ENCODE data around the gene PHACTR3. TPM values are rescaled to one million over a fixed set of nuclear protein-coding genes. Genes with fewer than 3 reads are reported as not detected.

Gene PHACTR3
- total and polyA plus RNA-seq, 7 experiments from 2014 or later: 0.49 TPM; not detected in 6

DNA sequence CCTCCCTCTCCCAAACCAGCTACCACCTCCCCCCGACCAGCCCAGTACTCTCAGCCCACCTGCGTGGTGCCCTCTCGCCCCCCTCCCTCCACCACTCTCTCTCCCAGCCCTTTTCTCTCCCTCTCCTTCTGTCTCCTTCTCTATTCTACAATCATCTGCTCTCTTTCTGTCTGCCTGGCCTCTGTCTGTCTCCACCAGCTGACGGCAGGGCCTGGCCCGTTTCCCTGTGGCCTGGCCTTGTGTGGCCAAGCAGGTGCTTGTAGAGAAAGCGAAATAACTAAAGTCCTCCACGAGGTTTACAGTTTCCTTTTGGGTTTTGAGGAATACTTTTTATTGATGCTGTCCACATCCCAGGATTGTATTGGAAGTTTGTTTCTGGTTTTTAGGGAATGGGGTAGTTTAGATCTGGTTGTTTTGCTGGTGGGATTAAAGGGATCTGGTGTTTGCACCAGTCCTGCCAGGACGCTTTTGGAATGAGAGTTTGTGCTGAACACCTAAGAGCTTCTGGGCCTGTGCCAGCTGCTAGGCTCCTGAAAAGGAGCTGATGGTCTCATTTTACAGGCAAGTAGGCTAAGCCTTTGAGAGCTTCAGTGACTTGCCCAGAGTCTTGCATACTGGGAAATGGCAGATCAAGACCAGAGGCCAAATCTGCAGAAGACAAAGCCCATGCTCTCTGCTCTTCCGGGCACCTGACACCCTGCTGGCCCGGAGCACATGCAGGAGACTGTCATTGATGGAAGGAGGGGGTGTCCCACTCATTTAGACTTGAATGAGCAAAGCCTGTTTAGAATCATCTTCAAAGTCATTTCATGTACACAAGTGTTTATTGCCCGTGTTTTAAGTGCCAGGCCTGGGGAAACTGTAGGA is 167.4 kb downstream of the PHACTR3 start:
- no peak overlapping the region for H3K4me3 ChIP-seq (ENCODE audit: low read length)
- no peaks in the 10 kb centered on the region for H3K4me1 ChIP-seq (ENCODE audit: control insufficient read depth in 2 of 2, insufficient read depth in 2 of 2, low read length in 2 of 2)
- no peak overlapping the region for H3K27ac Mint-ChIP-seq
- no peaks in the 10 kb centered on the region for H3K36me3 Mint-ChIP-seq
- DNase-seq: no peak
- intact Hi-C loops (cut with micrococcal nuclease): no loop called here
- ChIA-PET POLR2A (no interaction called here), CTCF (no interaction called here)
- H3K9me3 ChIP-seq (ENCODE audit: control insufficient read depth in 2 of 3, low read length in 3 of 3): no peaks in the 10 kb centered on the region
- no peaks in the 10 kb centered on the region for H3K36me3 ChIP-seq (ENCODE audit: control insufficient read depth in 2 of 3, insufficient read depth in 3 of 3, low read length in 3 of 3)
- H3K27ac ChIP-seq (ENCODE audit: low read depth, low read length): no peak overlapping the region
- no peaks in the 10 kb centered on the region for H3K27me3 ChIP-seq (ENCODE audit: control insufficient read depth in 2 of 2, insufficient read depth in 2 of 2, low read length in 2 of 2)
- peaks cover 0 to 17% (median 0%) of the 10 kb centered on the region in 5 donors for H3K27me3 Mint-ChIP-seq
- peaks cover 0 to 8% (median 0%) of the 10 kb centered on the region in 11 donors for H3K9me3 Mint-ChIP-seq
- H3K4me3 Mint-ChIP-seq: no peak overlapping the region
- H3K4me1 Mint-ChIP-seq: peaks cover 0 to 1% (median 0%) of the 10 kb centered on the region in 7 donors
- ATAC-seq: no peak

DNA sequence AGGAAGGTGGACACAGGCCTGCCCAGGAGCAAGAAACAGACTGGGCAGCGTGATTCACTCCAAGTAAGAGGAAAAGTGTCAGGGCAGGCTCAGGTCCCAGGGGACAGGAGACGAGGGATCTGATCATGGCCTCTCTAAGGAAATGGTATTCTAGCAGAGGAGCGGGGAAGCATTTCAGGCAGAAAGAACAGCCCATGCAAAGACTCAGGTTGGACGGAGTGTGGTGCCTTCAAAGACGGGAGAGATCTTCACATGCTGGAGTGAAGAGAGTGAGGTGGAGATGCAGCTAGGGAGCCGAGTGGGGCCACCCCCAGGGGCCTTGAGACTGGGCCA is 168.0 kb downstream of the PHACTR3 start:
- H3K27me3 Mint-ChIP-seq: peaks cover 0 to 17% (median 0%) of the 10 kb centered on the region in 5 donors
- no peak for DNase-seq
- intact Hi-C loops (cut with micrococcal nuclease): no loop called here
- peaks cover 0 to 5% (median under 1%) of the 10 kb centered on the region in 11 donors for H3K9me3 Mint-ChIP-seq
- no peaks in the 10 kb centered on the region for H3K36me3 Mint-ChIP-seq
- H3K27ac ChIP-seq (ENCODE audit: low read depth, low read length): no peak overlapping the region
- peaks cover 0 to 1% (median 0%) of the 10 kb centered on the region in 7 donors for H3K4me1 Mint-ChIP-seq
- no peak overlapping the region for H3K4me3 Mint-ChIP-seq
- H3K27ac Mint-ChIP-seq: no peak overlapping the region
- no peaks in the 10 kb centered on the region for H3K36me3 ChIP-seq (ENCODE audit: control insufficient read depth in 2 of 3, insufficient read depth in 3 of 3, low read length in 3 of 3)
- ChIA-PET POLR2A (no interaction called here), CTCF (no interaction called here)
- H3K9me3 ChIP-seq (ENCODE audit: control insufficient read depth in 2 of 3, low read length in 3 of 3): no peaks in the 10 kb centered on the region
- H3K4me1 ChIP-seq (ENCODE audit: control insufficient read depth in 2 of 2, insufficient read depth in 2 of 2, low read length in 2 of 2): no peaks in the 10 kb centered on the region
- no peak overlapping the region for H3K4me3 ChIP-seq (ENCODE audit: low read length)
- H3K27me3 ChIP-seq (ENCODE audit: control insufficient read depth in 2 of 2, insufficient read depth in 2 of 2, low read length in 2 of 2): no peaks in the 10 kb centered on the region
- ATAC-seq: no peak

DNA sequence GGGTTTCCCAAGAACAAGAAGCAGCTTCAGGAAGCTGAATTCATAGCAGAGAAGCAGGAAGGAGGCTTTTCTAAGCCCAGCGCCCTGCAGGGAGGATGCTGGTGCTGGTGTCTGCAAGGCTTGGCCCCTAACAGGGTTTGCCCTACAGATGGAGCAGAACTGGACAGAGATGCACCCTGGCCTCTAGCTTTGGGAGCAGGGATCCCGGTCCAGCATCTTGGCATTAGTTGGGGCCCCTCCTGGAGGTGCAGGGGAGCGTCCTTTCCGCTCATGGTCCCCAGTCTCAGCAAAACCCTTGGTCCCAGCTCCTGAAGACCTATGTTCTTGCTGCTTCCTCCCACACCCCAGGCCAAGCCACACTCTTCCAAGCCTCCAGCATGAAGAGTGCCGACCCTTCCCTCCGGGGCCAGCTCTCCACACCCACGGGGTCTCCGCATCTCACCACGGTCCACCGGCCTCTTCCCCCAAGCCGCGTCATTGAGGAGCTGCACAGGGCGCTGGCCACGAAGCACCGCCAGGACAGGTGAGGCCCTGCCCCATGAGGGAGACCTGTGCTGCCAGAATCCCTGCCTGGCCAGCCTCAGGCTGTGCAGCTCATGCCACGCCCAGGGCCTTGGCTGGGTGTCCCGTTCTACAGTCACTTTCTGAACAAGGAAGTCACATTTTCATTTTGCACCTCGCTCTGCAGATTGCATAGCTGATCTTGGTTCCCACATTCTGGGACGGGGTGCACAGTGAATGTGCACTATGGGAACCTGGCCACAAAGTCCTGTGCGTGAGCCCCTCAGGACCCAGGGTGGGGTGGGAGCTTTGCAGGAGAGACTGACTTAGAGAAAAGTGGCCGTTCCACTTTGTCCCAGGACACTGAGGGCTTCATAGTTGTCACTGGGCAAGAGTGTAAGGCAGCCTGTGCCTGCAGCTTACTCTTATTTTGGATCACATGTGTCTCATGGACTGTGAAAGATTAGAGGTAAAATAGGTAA is 168.9 kb downstream of the PHACTR3 start:
- Histone ChIP-seq H3K27me3 (ENCODE audit: control insufficient read depth in 2 of 2, insufficient read depth in 2 of 2, low read length in 2 of 2) (no peaks in the 10 kb centered on the region), H3K27ac (ENCODE audit: low read depth, low read length) (no peak overlapping the region), H3K4me1 (ENCODE audit: control insufficient read depth in 2 of 2, insufficient read depth in 2 of 2, low read length in 2 of 2) (no peaks in the 10 kb centered on the region), H3K36me3 (ENCODE audit: control insufficient read depth in 2 of 3, insufficient read depth in 3 of 3, low read length in 3 of 3) (no peaks in the 10 kb centered on the region), H3K9me3 (ENCODE audit: control insufficient read depth in 2 of 3, low read length in 3 of 3) (no peaks in the 10 kb centered on the region), H3K4me3 (ENCODE audit: low read length) (no peak overlapping the region)
- H3K4me3 Mint-ChIP-seq: no peak overlapping the region
- H3K27ac Mint-ChIP-seq: no peak overlapping the region
- H3K4me1 Mint-ChIP-seq: peaks cover 0 to 1% (median 0%) of the 10 kb centered on the region in 7 donors
- intact Hi-C loops (cut with micrococcal nuclease): no loop called here
- ChIA-PET POLR2A (no interaction called here), CTCF (no interaction called here)
- ATAC-seq (no peak), DNase-seq (no peak)
- H3K36me3 Mint-ChIP-seq: no peaks in the 10 kb centered on the region
- peaks cover 0 to 21% (median 0%) of the 10 kb centered on the region in 5 donors for H3K27me3 Mint-ChIP-seq
- peaks cover 0 to 2% (median 0%) of the 10 kb centered on the region in 11 donors for H3K9me3 Mint-ChIP-seq

DNA sequence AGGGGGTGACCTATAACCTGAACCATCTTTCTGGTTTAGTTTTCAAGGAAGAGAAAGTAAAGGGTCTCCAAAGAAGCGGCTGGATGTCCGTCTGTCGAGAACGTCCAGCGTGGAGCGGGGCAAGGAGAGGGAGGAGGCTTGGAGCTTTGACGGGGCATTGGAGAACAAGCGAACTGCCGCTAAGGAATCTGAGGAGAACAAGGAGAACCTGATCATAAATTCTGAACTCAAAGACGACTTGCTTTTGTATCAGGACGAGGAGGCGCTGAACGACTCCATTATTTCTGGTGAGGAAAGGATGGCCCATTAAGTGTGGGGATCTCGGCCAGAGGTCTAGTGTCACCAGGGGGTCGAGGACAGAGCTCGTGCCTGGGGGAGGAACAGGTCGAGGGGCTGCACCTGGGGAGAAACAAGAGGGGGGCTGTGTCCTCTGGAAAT is 169.9 kb downstream of the PHACTR3 start:
- Histone ChIP-seq H3K27ac (ENCODE audit: low read depth, low read length) (no peak overlapping the region), H3K36me3 (ENCODE audit: control insufficient read depth in 2 of 3, insufficient read depth in 3 of 3, low read length in 3 of 3) (no peaks in the 10 kb centered on the region), H3K4me3 (ENCODE audit: low read length) (no peak overlapping the region), H3K4me1 (ENCODE audit: control insufficient read depth in 2 of 2, insufficient read depth in 2 of 2, low read length in 2 of 2) (no peaks in the 10 kb centered on the region), H3K27me3 (ENCODE audit: control insufficient read depth in 2 of 2, insufficient read depth in 2 of 2, low read length in 2 of 2) (no peaks in the 10 kb centered on the region), H3K9me3 (ENCODE audit: control insufficient read depth in 2 of 3, low read length in 3 of 3) (no peaks in the 10 kb centered on the region)
- H3K27me3 Mint-ChIP-seq: peaks cover 0 to 26% (median 0%) of the 10 kb centered on the region in 5 donors
- H3K4me3 Mint-ChIP-seq: no peak overlapping the region
- POLR2A ChIA-PET: no interaction called here
- intact Hi-C loops (cut with micrococcal nuclease): no loop called here
- H3K36me3 Mint-ChIP-seq: no peaks in the 10 kb centered on the region
- no peak for ATAC-seq
- no peak for DNase-seq
- CTCF ChIA-PET: no interaction called here
- peaks cover 0 to 2% (median 0%) of the 10 kb centered on the region in 11 donors for H3K9me3 Mint-ChIP-seq
- peaks cover 0 to 1% (median 0%) of the 10 kb centered on the region in 7 donors for H3K4me1 Mint-ChIP-seq
- H3K27ac Mint-ChIP-seq: no peak overlapping the region

DNA sequence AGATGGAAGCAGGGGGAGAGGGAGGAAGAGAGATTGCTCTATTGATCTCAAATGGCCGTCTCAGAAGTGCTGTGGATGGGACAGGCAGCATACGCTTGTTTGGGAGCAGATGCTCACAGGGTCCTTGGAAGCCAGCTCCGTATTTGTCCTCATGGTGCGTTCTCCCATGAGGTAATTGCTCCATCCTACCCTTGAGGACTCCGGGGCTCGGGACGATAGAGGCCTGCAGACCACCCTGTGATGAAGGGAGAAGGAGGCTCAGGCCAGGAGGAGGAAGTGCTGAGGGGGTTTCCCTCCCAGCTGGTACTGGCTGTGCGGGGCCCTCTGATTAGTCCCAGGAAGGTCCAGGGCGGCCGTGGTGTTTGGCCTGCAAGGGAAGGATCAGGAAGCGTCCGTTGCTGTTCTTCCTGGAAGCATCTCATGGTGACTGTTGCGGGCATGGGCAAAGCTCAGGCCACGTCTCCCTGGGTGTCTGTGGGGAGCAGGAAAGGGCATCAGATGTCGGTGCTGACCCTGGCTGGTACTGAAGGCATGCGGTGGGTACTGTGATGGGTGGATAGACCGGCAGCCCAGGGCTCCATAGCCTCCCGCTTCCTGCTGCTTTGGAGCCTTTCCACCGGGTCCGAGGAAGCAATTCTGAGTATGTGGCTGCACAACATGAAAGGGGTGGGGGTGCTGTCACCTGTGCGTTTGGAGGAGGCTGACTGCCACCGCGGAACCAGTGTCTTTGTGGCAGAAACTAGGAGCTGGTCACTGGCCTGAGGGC is 170.8 kb downstream of the PHACTR3 start:
- no peak overlapping the region for H3K27ac ChIP-seq (ENCODE audit: low read depth, low read length)
- peaks cover 0 to 1% (median 0%) of the 10 kb centered on the region in 7 donors for H3K4me1 Mint-ChIP-seq
- peaks cover 0 to 2% (median 0%) of the 10 kb centered on the region in 11 donors for H3K9me3 Mint-ChIP-seq
- H3K4me3 ChIP-seq (ENCODE audit: low read length): no peak overlapping the region
- H3K27me3 Mint-ChIP-seq: peaks cover 0 to 29% (median 6%) of the 10 kb centered on the region in 5 donors
- H3K4me1 ChIP-seq (ENCODE audit: control insufficient read depth in 2 of 2, insufficient read depth in 2 of 2, low read length in 2 of 2): no peaks in the 10 kb centered on the region
- intact Hi-C loops (cut with micrococcal nuclease): no loop called here
- DNase-seq: peak in 1 of 9 donors; percentile 3
- no peak for ATAC-seq
- H3K36me3 Mint-ChIP-seq: no peaks in the 10 kb centered on the region
- H3K9me3 ChIP-seq (ENCODE audit: control insufficient read depth in 2 of 3, low read length in 3 of 3): no peaks in the 10 kb centered on the region
- no peaks in the 10 kb centered on the region for H3K27me3 ChIP-seq (ENCODE audit: control insufficient read depth in 2 of 2, insufficient read depth in 2 of 2, low read length in 2 of 2)
- no peaks in the 10 kb centered on the region for H3K36me3 ChIP-seq (ENCODE audit: control insufficient read depth in 2 of 3, insufficient read depth in 3 of 3, low read length in 3 of 3)
- CTCF ChIA-PET: no interaction called here
- POLR2A ChIA-PET: no interaction called here
- no peak overlapping the region for H3K27ac Mint-ChIP-seq
- H3K4me3 Mint-ChIP-seq: no peak overlapping the region

DNA sequence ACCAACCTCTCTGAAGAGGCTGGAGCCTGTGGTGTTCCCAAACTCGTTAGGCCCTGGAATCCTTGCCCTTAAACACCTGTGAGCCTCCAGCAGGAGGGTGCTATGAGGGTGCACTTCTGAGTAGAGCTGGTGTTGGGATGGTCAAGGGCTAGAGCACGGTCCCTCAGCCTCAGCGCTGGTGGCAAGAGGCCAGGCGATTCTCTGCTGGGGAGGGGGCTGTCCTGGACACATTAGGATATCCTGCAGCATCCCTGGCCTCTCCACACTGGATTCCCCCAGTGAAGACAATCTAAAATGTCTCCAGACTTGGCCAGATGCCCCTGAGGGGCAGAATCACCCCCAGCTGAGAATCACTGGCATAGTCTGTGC is 171.3 kb downstream of the PHACTR3 start:
- H3K4me1 ChIP-seq (ENCODE audit: control insufficient read depth in 2 of 2, insufficient read depth in 2 of 2, low read length in 2 of 2): no peaks in the 10 kb centered on the region
- no peak for DNase-seq
- no peak overlapping the region for H3K4me3 Mint-ChIP-seq
- H3K27ac Mint-ChIP-seq: no peak overlapping the region
- H3K27me3 Mint-ChIP-seq: peaks cover 0 to 29% (median 7%) of the 10 kb centered on the region in 5 donors
- H3K27me3 ChIP-seq (ENCODE audit: control insufficient read depth in 2 of 2, insufficient read depth in 2 of 2, low read length in 2 of 2): no peaks in the 10 kb centered on the region
- no peak overlapping the region for H3K27ac ChIP-seq (ENCODE audit: low read depth, low read length)
- H3K9me3 Mint-ChIP-seq: peaks cover 0 to 2% (median 0%) of the 10 kb centered on the region in 11 donors
- intact Hi-C loops (cut with micrococcal nuclease): no loop called here
- no peak overlapping the region for H3K4me3 ChIP-seq (ENCODE audit: low read length)
- POLR2A ChIA-PET: no interaction called here
- H3K4me1 Mint-ChIP-seq: peaks cover 0 to 1% (median 0%) of the 10 kb centered on the region in 7 donors
- no peaks in the 10 kb centered on the region for H3K36me3 Mint-ChIP-seq
- no peaks in the 10 kb centered on the region for H3K36me3 ChIP-seq (ENCODE audit: control insufficient read depth in 2 of 3, insufficient read depth in 3 of 3, low read length in 3 of 3)
- ATAC-seq: no peak
- H3K9me3 ChIP-seq (ENCODE audit: control insufficient read depth in 2 of 3, low read length in 3 of 3): no peaks in the 10 kb centered on the region
- CTCF ChIA-PET: no interaction called here

All from naive thymus-derived CD4-positive, alpha-beta T cell (primary cell).